ENCODE results near the gene LDB3.

DNA sequence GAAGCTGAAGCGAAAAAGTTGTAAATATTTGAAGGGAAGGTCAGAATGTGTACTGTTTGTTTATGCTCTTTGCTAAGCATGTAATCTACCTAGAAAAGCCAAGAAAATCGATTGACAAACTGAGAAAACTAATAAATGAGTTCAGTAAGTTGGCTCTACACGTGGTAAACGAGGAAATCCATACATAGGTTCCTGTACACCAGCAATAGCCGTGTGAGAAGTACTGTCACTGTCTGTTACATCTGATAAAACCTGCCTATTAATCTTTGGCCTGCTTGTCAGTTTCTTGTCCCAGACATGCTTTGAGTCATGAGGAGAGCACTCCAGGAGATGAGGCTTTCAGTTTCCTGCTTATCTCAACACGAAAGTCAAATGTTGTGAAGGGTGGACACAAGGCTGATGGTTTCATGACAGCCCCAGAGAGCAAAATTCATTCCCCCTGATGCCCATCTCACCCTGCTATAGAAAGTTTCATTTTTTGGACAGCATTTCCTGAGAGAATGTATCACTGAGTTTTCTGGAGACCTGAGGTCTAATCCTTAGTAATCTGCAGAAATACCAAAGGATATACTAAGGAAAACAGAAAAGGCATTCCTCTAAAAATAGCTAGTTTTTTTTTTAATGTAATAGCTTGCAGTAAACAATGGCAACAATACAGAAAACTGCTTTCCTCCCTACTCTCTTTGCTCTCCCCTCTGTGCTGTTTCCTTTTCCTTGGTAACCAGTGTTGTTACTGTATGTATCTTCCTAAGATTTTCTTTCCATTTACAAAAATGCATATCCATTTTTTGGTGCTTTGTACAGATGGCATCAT is 107.0 kb downstream of the LDB3 start:
- TF ChIP-seq, protein P1, sequence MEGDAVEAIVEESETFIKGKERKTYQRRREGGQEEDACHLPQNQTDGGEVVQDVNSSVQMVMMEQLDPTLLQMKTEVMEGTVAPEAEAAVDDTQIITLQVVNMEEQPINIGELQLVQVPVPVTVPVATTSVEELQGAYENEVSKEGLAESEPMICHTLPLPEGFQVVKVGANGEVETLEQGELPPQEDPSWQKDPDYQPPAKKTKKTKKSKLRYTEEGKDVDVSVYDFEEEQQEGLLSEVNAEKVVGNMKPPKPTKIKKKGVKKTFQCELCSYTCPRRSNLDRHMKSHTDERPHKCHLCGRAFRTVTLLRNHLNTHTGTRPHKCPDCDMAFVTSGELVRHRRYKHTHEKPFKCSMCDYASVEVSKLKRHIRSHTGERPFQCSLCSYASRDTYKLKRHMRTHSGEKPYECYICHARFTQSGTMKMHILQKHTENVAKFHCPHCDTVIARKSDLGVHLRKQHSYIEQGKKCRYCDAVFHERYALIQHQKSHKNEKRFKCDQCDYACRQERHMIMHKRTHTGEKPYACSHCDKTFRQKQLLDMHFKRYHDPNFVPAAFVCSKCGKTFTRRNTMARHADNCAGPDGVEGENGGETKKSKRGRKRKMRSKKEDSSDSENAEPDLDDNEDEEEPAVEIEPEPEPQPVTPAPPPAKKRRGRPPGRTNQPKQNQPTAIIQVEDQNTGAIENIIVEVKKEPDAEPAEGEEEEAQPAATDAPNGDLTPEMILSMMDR (IDR thresholded peaks at IDR 0.05): no peak
- no peak for TF ChIP-seq POLR2A (IDR thresholded peaks at IDR 0.05)
